Fibroblast of the conjunctiva (primary cell): ENCODE measurements around the gene CRKL.

Source experiments
- DNase-seq: peaks from one replicate; pipeline ENCODE4 v3.0.0-alpha.2; 2010; ENCODE audit warnings: low read depth

CRKL gene

GRCh38 chr22:20981787-20982562 is 64.8 kb downstream of the CRKL start, which contains the start of gene LZTR1:
LZTR1 (plus strand) TSS chr22:20982297; CDS start chr22:20982372, 75 bp downstream.
- peak; percentile 63 for DNase-seq

DNA sequence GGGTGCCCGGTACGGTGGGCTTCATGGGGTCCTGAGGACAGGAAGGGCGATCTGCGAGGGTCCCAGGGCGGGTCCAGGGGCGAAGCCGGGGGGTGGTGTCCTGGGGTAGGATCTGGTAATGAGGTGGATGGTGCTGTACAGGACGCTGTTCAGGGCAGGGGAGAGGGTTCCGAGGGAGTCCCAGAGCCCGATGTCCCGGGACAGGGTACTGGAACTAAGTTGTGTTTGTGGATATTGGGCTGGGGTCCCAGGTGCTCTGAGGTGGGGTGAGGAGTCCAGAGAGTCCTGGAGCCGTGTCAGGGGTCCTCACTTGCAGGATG is 65.3 kb downstream of the CRKL start:
- DNase-seq, result no peak

DNA sequence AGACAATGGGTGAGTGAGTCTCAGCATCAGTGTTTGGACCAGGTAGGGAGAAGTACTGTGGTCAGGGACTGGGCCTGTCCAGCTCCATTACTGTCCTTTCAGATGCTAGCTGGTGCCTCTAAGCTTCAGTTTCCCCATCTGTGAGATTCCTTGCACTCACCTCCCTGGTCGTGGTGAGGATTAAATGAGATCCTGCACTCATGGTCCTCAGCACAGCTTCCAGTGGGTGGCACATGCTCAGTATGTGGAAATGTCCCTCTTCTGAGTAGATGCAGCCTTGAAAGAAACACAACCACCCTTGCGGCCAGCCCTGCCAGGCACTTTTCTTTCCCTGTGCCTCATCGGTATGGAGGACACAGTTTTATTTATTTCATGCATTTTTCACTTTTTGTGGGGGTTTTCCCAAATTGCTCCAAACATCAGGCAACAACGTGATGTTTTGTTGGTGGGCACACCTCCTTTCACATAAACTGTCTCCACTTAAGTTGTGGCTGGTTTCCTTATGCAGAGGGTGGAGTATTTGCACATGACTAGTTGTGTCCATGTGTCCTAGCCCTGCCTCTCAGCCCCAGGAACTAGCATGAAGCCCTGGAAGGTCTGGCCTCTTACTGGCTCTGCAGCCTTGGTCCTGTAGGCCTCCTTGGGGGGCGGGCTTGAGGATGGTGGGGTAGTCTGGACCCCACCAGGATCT is 66.0 kb downstream of the CRKL start:
- DNase-seq, result no peak

- DNase-seq, result no peak
Observed at GRCh38 chr22:20985720-20986119, 68.5 kb downstream of the CRKL start.

GRCh38 chr22:20986365-20986764 is 69.2 kb downstream of the CRKL start:
- DNase-seq, result no peak

DNA sequence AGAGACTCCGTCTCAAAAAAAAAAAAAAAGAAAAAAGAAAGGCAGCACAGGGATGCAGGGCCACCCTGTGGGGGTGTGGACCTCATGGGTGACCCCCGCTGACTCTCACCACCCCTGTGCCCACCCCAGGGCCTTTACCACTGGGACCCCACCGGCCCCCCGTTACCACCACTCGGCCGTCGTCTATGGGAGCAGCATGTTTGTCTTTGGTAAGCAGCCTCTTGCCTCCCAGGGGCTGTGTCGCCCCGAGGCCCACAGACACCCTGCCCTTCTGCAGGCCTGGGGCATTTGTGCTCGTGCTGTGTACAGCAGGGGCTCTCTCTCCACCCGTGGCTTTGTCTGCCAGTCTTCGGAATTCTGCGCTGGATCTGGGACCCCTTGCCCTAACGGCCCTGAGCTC is 70.2 kb downstream of the CRKL start:
- DNase-seq, result no peak

- DNase-seq, result no peak
Observed at GRCh38 chr22:20988573-20989322, 71.5 kb downstream of the CRKL start.

GRCh38 chr22:20989323-20990138 is 72.3 kb downstream of the CRKL start:
- DNase-seq, result no peak

DNA sequence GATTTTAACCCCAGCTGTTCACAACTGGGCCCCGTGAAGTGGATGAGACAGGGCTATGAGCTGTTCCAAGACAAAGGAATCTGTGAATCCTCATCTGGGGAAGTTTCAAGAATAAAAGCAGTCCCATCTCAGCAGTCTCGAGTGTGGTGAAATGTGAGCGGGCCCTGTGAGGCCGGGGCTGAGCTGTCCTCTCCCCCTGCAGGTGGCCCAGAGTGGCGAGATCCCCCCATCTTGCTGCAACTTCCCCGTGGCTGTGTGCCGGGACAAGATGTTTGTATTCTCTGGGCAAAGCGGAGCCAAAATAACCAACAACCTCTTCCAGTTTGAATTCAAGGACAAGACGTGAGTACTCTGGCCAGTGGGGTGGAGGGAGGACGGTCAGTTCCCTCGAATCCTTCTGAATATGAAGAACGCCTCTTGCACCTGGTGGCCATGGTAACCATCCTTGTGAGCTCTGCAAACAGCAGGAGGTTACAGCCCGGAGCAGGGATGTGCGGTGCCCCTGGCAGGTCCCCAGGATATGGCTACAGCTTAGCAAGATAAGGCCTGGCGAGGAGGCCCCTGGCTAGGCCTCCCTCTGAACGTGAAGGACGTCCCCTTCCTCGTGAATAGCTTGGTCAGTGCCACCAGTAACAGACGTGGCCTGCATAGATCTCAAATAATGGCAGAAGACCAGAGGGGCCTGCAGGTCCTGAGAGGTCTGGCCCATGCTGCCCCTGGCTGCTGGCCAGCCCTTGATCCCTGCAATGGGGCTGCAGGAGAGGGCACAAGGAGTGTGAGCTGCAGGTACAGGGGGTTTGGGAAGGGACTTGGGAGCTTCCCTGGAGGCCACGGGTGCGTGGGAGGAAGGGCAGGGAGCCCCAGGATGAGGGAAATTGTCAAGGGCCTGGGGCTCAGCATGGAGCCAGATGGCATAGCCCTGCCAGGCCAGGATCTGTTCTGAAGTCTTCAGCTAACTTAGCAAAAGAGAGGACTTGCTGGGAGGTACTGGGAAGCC is 73.3 kb downstream of the CRKL start:
- DNase-seq, result no peak

- no peak for DNase-seq
Observed at GRCh38 chr22:20991252-20992055, 74.2 kb downstream of the CRKL start.

GRCh38 chr22:20992056-20992442 is 74.8 kb downstream of the CRKL start:
- DNase-seq, result no peak

DNA sequence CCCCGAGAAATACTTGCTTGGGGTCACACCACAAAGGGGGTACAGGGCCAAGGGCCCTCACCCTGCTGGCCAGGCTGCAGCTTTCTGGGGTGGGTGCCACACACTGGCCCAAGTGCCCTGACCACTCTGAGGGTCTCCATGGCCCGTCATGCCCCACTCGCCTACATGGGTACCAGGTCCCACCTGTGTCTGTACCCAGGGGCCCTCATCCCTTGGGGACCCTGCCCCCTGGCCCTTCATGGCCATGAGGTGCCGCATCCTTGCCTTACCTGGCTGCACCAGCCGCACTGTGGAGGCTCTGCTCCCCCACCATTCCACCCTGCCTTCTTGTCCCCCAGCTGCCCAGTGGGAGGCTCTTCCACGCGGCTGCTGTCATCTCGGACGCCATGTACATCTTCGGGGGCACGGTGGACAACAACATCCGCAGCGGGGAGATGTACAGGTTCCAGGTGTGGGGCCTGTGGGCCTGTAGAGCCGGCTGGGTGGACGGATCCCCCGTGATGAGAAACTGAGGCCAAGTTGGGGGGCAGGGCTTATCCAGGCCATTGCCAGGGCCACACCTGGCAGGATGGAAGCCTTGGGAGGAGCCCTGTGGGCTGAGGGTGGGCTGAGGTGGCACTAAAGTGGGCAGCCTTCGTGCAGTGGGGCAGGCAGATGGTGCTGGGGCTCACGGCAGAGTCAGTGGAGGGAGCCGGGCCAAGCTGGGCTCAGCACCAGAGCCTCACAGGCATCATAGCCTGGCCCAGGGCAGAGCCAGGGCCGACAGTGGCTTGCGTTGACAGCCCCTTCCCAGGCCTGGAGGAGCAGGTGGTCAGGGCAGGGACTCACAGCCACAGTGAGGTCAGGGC is 75.5 kb downstream of the CRKL start:
- no peak for DNase-seq

DNA sequence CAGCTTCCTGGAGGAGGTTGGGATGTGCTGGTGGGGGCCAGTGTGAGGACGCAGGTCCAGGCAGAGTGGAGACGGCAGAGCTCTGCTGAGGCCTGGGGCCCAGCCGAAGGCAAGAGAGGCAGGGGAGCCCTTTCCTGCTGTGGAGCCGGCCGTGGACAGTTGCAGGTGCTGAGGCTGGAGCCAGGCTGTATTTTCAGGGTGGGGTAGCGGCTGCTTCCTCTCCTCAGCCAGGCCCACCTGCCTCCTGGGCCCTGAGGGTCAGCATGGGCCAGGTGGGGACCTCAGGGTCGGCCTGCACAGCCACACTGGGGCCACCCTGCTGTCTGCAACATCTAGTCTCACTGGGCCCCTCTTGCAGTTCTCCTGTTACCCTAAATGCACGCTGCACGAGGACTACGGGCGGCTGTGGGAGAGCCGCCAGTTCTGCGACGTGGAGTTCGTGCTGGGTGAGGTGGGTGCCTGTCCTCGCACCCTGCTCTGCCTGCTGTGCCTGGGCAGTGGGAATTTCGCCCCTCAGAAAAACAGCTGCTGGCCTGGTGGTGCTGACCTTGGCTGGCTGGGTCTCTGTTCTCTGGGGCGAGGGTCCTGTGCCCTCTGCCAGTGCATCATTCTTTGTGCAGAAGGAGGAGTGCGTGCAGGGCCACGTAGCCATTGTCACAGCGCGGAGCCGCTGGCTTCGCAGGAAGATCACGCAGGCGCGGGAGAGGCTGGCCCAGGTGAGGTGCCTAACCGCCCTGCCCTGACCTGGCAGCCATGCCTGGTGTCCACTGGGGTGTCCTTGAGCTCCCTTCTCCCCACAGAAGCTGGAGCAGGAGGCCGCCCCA is 76.3 kb downstream of the CRKL start:
- DNase-seq, result no peak

DNA sequence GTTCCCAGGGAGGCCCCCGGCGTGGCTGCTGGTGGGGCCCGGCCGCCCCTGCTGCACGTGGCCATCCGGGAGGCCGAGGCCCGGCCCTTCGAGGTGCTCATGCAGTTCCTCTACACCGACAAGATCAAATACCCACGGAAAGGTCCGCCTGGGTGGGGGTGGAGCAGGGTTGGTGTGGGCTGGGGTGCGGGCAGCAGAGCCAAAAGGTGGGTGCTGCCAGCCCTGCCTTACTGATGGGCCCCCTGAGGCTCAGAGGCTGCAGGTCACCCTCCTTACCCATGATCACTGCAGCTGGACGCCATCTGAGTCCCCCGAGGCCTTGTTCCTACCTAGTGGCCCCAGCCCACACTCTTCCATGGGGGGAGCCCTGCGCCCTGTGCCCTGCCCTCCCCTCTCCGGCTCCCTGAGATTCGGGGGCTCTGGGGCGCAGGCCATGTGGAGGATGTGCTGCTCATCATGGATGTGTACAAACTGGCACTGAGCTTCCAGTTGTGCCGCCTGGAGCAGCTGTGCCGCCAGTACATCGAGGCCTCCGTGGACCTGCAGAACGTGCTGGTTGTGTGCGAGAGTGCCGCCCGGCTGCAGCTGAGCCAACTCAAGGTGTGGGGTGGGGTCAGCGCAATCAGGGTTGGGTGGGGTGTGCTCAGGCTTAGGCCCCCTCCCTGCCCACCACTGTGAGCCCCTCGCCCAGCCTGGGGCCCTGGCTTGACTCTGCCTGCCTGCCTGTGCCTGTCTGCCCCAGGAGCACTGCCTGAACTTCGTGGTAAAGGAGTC is 77.1 kb downstream of the CRKL start:
- no peak for DNase-seq

- no peak for DNase-seq
Observed at GRCh38 chr22:20994902-20995241, 77.7 kb downstream of the CRKL start.

- DNase-seq, result no peak
Observed at GRCh38 chr22:20995329-20996030, 78.3 kb downstream of the CRKL start.

- no peak for DNase-seq
Observed at GRCh38 chr22:20996031-20996410, 78.8 kb downstream of the CRKL start.
